ENCODE measurements around the gene KIAA2012.
"Not testable (repeated sequence)": the region's sequence is repeated elsewhere in the genome, so short reads cannot be mapped to it uniquely, and the experiment has no call there.

The KIAA2012 gene

DNA sequence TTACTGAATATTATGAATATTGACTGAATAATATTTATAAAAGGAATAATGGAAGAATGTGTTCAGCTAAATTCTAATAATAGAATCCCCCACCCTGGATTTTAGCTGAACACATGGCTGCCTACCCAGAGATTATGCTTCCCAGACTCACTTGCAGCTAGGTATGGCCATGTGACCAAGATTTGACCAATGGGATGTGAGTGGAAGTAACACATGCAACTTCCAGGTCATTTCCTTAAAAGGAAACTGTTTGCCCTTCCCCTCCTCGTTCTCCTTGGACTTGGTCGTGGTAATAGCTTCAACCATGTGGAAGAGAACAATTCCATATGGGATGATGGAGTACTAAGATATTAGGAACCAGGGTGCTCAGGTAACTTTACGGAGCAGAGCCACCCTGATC, 47.8 kb downstream of the KIAA2012 start:
- no peak for DNase-seq

DNA sequence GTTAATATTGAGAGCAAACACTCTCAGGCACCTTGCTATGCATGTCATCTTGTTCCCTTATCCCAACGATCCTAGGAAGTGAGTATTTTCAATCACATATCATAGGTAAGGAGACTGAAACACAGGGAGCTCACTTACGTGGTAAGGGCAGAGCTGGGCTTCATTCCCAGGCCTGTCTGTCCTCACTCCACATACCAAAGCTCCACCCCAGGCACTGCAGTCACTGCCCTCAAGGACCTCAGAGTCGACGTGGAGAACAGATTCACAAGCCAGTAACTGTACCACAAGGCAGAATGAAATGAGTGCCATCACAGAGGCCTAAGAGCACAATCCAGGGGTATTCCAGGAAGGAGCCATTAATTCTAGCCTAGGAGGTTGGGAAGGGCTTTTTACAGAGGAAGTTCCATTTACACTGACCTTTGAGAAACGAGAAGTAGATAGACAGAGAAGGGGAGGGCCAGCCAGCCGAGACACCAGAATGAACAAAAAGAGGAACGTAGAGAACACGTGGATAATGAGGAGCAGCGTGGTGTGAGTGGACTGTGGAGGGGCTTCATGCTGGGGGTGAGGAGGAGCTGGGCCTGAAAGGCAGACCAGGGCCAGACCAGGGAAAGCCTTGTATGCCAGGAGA, 48.6 kb downstream of the KIAA2012 start:
- no peak for DNase-seq

DNA sequence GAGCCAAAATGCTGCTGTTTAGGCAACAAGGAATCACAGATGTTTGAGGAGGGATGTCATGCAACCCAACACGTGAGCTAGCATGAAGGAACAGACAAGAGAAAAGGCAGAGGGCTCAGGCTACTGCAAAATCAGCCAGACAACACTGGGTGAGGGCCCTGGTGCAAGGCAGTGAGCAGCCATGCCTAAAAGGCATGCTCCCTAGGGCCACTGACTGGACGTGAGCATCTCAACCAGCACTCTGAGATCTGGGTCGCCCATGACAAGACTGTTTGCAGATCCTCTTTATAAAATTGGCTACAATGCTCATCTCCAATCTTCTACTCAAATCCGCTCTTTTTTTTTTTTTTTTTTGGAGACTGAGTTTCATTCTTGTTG, 49.1 kb downstream of the KIAA2012 start:
- DNase-seq = no peak

DNA sequence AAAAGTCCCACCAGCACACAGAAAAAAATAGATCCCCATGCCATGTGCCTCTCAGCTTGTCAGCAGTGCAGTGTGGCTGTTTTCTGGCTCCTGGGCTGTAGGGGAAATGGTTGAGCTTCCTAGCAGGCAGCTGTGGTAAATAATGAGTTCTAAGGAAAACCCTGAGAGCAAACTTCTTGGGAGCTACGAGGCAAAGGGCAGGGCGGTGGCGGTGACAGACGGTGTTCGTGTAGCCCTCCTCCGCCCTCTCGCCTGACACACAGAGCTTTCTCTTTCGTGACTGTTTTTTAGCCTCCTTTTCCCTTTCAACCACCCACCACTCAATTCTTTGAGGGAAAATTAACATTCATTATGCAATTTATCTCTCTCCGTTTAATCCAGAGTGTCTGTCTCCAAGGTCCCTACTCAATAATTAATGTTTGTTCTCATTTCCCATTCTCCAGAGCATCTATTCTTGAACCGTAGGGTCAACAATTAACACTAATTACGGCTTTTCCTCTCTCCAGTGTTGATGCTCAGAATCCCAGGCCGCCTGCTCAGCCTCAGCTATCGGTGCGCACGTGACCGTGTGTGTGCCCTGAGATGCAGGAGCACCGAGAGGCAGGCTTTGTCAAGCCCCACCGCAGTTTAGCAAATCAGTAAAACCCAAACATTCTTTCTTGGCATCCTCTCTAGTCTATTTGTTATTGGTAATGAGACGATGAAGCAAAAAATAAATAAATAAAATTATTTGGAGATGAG, 50.1 kb downstream of the KIAA2012 start:
- no peak for DNase-seq

DNA sequence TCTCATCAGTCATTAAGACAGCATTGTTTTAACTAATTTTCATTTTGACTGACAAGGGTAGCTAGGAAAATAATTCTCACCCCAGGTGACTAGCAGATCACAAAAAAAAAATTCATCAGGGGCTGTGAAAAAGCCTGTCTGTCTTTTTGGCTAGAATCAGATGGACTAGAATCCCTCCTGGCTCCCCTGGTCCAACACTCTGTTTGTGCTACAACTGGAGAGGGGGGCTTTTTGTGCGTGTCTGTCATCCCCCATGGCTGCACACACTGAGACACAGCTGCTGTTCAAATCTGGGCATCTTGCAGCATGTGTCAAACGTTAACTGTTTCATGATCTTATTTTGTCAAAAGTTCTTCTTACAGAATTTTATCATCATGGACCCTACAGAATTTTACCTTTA, 51.2 kb downstream of the KIAA2012 start:
- DNase-seq = no peak

DNA sequence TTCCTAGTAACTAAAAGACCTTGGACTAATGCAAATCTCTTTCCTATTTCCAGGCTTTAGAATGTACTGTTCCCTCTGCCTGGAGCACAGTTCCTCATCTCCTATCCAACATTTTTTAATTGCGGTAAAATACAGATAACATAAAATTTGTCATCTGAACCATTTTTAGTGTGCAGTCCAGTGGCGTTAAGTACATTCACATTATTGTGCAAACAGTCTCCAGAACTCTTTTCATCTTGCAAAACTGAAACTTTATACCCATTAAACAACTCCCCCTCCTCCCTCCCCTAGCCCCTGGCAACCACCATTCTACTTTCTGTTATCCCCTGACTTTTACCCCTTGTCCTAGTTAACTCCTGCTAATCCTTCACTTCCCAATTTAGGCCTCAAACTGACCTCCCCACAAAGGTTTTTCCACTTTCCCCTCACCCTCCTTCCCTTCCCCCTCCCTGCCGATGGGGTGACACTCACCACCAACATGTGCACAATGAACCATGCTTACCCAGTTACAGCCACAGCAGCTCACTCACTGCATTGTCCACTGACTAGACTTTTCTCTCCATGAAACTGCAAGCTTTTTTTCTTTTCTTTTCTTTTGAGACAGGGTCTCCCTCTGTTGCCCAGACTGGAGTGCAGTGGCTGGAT, 54.8 kb downstream of the KIAA2012 start:
- DNase-seq = no peak

DNA sequence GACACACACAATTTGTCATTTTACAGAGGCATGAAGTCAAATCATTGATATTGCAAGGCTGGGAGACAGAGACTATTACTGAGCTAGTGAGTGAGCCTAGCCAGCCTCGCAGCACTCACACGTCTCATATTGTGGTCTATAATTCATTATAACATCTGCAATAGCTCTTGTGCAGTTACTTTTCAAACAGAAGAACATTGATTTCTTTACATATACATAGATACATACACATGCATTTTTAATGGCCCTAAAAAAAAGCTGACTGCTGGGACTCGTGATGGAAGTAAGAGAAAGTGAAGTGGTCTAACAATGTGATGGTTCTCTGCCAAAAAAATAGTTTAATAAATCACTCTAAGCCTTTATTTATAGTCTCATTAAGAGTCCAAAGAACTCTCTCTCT, 56.8 kb downstream of the KIAA2012 start:
- no peak for DNase-seq

DNA sequence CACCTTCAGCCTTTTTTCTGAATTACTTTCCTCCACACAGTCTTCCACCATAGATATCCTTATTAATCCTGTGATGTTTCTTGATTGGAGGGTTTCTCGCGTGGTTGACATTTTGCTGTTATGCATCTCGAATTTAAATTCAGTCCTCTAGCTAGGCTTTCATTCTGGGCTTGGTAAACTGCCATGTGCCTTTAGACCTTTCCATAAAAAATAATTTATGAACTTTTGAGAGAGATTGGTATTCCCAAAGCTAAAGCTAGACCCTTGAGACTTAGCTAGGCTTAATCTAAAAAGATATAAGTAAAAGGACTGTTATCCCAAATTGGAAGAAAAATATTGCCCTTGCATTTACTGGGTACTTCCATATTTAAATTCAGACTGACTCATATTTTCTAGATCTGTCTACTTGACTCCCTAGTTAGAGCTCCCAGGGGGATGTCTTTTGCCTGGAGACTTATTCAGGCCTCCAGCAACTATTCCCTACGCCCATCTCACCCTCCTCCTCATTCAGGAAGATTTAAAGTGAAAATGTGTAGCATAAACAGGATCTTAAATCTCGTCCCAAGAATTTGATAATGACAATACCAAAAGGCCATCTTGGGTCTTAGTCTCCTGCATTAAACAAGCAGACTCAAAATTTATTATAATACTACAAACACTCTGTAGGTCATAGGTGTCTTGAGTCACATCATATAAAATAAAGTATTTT, 60.3 kb downstream of the KIAA2012 start:
- no peak for DNase-seq

DNA sequence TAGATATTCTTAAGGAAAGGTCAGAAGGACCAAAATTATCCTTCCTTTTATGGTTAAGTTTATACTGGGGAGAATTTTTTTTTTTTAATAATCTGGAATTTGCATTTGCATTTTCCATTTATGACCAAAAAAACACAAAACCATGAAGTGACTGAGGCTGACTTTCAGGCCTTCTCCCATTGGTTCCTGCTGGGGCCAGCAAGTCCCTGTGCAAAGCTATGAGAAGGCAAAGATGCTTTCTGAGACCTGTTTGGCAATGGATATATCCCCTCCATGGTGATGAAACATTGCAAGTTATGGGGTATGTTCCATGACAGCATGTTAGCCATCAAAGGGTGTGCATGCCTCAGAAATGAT, 60.8 kb downstream of the KIAA2012 start:
- DNase-seq = no peak

DNA sequence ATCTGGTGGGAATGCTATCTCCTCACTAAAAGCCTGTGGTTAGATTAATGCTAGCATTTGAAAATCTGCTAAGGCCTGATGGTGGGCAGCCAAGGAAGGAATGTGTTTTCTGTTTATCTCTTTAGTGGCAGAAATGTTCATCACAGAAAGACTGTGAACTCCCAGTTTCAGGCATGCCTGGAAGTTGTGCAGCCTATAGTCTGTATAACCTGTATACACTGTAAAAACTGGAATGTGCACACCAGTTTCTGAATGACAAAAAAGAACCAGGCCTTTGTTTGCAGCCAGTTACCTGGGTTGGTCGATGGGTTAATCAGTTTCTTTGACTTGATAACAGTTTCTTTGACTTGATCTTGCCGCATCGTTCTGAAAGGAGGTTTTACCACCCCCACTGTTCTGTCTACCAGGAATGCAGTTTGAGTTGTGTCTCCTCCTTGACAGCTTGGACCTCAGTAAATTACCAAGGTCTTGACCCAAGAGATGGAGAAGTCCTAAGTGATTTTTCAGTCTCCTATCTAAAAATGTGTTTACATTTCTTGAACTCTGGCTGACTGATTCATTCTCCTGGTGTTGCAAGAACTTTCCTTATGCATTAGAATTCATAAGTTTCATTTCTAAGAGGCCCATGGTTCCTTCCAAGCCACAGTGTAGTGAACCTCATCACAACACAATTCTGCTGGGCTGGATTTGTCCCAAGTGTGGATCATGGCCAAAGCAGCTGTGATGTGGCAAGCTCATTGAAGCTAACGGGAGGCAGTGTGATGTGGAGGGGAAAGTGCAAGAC, 62.2 kb downstream of the KIAA2012 start:
- DNase-seq = no peak

DNA sequence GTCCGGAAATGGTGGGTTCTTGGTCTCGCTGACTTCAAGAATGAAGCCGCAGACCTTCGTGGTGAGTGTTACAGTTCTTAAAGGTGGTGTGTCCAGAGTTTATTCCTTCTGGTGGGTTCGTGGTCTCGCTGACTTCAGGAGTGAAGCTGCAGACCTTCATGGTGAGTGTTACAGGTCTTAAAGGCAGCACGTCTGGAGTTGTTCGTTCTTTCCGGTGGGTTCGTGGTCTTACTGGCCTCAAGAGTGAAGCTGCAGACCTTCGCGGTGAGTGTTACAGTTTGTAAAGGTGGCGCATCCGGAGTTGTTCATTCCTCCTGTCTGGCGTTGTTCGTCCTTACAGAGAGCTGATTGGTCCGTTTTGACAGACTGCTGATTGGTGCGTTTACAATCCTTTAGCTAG, 63.0 kb downstream of the KIAA2012 start:
- not testable (repeated sequence) for DNase-seq

DNA sequence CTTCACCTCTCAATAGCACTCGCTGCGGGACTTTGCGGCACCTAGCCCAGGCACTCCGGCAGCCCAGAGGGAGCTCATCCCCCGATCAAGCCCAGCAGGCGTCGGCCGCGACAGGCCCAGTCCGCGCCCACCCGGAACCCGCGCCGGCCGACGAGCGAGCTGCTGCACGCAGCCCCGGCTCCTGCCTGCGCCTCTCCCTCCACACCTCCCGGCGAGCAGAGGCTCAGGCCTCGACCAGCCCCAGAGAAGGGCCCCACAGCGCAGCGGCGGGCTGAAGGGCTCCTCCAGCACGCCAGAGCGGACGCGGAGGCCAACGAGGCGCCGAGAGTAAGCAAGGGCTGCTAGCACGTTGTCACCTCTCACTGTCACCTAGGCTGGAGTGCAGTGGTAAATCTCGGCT, 63.5 kb downstream of the KIAA2012 start:
- no peak for DNase-seq

DNA sequence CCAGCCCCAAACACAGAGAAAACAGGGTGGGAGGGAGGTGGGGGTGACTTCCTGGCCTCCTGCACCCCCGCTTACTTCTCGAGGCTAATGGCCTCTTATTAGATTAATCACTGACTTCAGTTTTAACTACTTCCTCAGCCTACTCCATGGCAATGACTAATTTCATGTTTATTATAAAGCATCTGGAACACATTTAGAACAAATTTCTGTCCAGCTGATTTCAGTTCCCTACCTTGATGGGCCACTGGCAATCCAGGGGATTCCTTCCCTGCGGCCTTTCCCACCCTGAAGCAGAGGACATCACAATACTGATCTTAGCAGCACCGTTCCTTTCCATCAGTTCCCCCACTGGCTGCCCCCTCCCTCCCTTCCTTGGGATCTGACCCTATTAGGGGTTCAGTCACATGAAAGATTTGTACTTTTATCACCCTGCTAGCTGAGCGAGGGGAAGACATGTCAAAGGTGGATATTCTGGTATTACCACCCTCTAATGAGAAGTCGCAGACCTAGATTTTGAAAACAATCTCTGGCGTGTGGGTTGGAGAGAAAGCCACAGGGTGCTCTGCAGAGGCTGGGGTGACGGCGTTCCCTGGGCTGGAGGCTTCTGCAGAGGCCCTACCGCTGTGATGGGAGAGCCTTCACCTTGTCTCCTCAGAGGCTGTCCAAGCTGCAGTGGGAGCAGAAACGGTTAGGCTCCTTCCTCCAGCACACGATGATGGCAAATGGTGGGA, 67.6 kb downstream of the KIAA2012 start:
- no peak for DNase-seq

DNA sequence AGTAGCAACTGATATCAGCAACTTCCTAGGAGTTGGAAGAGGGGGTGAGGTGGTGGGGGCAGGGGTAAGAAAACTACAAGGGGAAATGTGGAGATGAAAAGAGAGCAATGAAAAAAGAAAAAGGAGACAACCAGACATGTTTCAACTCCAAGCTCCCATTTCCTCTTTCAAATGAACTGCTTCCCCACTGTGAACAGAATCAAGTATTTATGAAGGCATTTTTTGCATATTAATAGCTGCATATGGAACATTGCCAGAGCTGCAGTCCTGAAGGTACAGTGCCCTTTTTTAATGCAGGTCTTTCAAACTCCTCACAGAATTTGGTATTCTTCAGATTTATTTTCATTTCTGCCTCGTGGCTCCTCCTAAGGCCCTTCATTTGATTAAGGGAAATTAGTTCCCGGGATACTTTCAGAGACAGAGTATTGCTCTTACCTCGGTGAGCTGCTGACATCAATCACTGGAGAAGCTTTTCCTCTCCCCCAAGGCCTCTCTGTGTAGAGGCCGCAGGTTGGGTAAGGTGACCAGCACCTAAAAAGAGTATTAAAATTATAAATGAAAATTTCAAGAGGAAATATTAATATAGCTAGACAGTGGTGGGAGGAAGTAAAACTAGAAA, 68.4 kb downstream of the KIAA2012 start:
- no peak for DNase-seq

DNA sequence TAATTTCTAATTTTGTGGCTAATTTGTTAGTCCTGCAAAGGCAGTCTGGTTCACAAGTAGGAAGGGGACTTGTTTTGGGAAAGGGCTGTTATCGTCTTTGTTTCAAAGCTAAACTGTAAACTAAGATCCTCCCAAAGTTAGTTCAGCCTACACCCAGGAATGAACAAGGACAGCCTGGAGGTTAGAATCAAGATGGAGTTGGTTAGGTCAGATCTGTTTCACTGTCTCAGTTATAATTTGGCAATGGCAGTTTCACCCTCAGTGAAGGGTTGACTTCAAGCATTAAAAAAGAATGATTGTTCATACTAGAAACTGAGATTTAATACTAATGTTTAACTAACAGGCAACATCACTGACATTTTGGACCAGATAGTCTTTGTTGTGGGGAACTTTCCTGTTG, 69.5 kb downstream of the KIAA2012 start:
- no peak for DNase-seq

DNA sequence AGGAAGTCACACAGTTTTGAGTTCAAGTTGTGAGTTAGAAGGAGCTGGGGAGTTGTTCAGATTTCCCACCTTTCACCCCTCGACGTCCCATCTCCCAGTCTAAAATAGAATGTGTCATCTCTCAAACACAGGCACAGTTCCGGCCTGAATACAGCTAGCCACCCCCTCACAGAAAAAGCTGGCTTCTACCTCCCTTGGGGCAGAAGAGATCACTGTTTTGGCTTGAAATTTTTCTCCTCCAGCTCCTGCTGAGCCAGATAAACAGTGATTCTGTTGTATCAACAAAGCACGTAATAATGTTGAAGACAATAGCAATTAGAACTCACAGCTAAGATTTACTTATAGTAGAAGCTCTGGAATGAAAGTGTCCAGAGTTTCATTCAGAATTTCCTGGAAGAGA, 74.7 kb downstream of the KIAA2012 start:
- DNase-seq = no peak

DNA sequence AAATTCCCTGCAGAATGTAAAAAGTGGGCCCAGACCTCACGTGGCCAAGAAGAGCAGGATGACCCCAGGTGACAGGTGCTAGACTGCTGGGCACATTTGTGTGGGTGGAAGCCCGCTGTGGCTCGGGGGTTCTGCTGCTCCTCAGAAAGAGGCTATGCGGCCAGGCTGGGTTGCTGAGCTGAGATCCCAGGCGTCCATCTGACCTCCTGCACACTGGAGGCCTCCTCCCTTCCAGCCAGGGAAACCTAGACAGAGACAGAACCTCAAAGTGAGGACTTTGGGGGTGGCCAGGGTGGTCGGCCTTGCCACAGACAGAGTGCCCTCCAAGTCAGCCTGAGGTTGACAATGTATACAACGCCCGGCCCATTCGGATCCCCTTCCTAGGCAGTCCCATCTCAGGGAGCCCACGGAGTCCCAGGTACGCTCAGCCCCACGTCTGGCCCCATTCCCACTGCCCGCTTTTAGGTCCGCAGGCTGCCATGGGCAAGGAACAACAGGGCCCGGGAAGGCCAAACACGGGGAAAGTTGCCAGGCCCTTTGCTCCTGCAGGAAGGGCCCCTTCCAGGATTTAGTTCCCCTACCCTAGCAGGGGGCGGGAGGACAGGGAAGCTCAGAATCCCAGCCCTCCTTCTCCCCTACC, 75.6 kb downstream of the KIAA2012 start:
- DNase-seq = no peak

DNA sequence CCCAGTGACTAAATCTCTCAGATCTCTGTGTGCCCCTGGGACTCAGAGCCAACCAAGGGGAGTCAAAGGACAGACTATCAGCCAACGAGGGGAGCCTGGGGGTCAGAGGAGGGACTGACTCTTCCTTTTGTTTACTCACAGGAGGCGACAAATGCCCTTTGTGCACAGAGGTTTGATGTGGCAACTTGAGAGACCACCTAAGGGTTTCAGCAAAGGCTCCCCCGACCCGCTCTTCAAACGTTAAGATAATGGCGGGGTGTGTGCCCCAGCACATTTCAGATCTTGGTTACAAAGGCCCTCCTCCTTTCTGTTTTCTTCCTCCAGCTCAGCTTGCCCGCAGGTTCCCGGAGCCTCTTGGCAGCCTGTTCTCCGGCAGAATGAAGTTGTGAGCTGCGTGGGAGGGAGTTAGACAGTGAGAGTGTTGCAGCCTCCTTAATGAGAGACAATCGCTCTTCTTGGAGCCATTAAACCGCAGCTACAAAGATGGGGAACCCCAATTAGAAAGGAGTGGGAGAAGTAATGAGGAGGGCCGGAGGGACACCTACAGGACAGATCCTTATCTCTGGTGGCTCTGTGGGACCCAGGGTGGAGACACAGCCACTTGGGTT, 76.2 kb downstream of the KIAA2012 start:
- DNase-seq = no peak

DNA sequence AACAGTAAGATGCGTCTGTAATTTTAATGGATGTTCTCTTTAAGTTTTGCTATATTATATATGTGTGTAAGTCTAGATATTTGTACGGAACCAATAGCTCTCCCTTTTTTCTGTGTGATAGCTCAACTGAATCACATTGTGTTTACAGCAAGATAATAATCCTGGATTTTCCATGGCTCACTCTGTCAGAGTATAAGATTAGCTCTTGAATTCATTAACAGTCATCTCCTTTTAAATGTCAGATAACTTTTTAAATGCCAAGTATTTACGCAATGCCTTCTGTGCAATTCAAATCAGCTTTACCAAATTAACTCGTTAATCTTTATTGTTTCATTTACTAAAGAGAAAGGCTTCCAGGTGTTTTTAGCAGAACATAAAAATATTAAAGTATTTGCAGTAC, 76.9 kb downstream of the KIAA2012 start:
- no peak for DNase-seq

DNA sequence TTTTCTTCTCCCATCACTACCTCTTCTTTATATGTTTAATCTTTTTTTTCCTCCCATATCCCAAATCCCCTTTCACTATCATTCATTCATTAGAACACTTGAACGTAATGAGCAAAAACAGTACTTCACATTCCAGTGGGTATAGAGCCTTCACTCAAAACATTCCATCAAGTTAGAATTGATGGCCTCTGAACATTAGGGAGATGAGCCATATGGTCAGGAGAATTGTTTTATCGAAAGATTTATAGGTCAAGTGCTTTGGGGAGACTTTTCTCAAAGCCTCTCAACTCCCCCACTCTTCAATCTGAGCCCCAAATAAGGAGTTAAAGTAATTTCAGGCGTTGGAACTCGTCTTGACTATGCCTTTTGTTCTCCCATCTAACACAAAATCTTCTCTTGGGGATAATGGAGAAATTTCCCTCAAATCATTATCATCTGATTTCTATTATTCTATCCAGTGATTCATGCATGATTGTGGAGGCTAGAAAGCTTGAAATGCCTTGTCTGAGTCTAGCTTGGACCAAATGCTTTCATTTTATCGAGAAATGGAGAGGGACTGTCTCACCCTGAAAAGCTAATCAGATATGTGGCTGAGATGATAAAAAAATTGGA, 79.2 kb downstream of the KIAA2012 start:
- no peak for DNase-seq

Measured in stimulated activated CD4-positive, alpha-beta T cell treated with anti-CD3 and anti-CD28 coated beads, Interleukin-12 subunit alpha, Interleukin-12 subunit beta, amount 100 ng/mL, for 4 hours (primary cell).